T-cell (primary cell): ENCODE results near the gene HPCA. TPM values are rescaled to one million over a fixed set of nuclear protein-coding genes. Genes with fewer than 3 reads are reported as not detected.

ENCODE experiments used
- ATAC-seq, 4 experiments: fragments of 200-7000 bp in 3 of 4; fragments of 150-1000 bp in 1 of 4; cut with Tn5 transposase; replicated peaks in 1 of 4; 1 replicate in 3 of 4; 2 replicates in 1 of 4; pipeline ENCODE4 v1.10.0; 2021; ENCODE audit warnings: moderate library complexity in 3 of 4, mild to moderate bottlenecking in 2 of 4, moderate number of reproducible peaks in 1 of 4
- CTCF ChIA-PET, 2 donors: fragments of 300-600 bp; sonication (Branson Sonifier 250); formaldehyde crosslinking; loops; one replicate each; lab custom pipeline; 2022; ENCODE audit warnings: antibody characterized with exemption in 2 of 2; lab: Charles Lee
- POLR2A ChIA-PET, 2 donors: fragments of 300-600 bp; sonication (Branson Sonifier 250); formaldehyde crosslinking; loops; one replicate each; lab custom pipeline; 2022; ENCODE audit warnings: antibody characterized with exemption in 2 of 2; lab: Charles Lee
- DNase-seq, 35 experiments: peaks; one replicate each; pipeline versions ENCODE4 v3.0.0 to v3.0.0-alpha.2; 2013 to 2023
- H3K27ac ChIP-seq: one replicate; pipeline ENCODE4 v1.5.1; 2013; ENCODE audit warnings: low read length
- H3K27me3 ChIP-seq, 2 experiments: replicated peaks in 1 of 2; 1 replicate in 1 of 2; 2 replicates in 1 of 2; pipeline versions ENCODE4 v1.6.1 to v1.7.0; 2013; ENCODE audit warnings: low read length in 1 of 2, mixed read lengths in 1 of 2; ENCODE audit not compliant: control insufficient read depth in 2 of 2, insufficient read depth in 2 of 2; ENCODE audit errors: extremely low read depth in 1 of 2
- H3K36me3 ChIP-seq, 2 donors: 1 replicate in 1 of 2; 2 replicates in 1 of 2; pipeline versions ENCODE4 v1.6.1 to v1.7.0; 2013; ENCODE audit warnings: low read length in 1 of 2; ENCODE audit not compliant: control insufficient read depth in 2 of 2, insufficient read depth in 1 of 2; ENCODE audit errors: extremely low read depth in 1 of 2
- H3K4me1 ChIP-seq, 2 experiments: 1 replicate in 1 of 2; 2 replicates in 1 of 2; pipeline versions ENCODE4 v1.6.1 to v1.7.0; 2013; ENCODE audit warnings: low read length in 2 of 2, mixed read lengths in 1 of 2; ENCODE audit not compliant: insufficient read depth in 2 of 2, control insufficient read depth in 1 of 2; ENCODE audit errors: extremely low read depth in 1 of 2
- H3K4me3 ChIP-seq, 2 donors: 1 replicate in 1 of 2; 2 replicates in 1 of 2; pipeline versions ENCODE4 v1.5.1 to v1.7.0; 2013; ENCODE audit warnings: mild to moderate bottlenecking in 2 of 2, low read length in 1 of 2, moderate library complexity in 1 of 2; ENCODE audit not compliant: control insufficient read depth in 1 of 2; ENCODE audit errors: extremely low read depth in 1 of 2
- H3K9me3 ChIP-seq: 2 replicates; pipeline ENCODE4 v1.7.0; 2013
- H3K27ac Mint-ChIP-seq, 2 donors: one replicate each; pipeline ENCODE4 v1.8.0; 2020 to 2021; ENCODE audit warnings: mild to moderate bottlenecking in 2 of 2, mixed read lengths in 2 of 2
- H3K27me3 Mint-ChIP-seq, 2 donors: one replicate each; pipeline ENCODE4 v1.8.0; 2021 to 2022; ENCODE audit warnings: mixed read lengths in 2 of 2
- H3K36me3 Mint-ChIP-seq: one replicate; pipeline ENCODE4 v1.8.0; 2021; ENCODE audit warnings: mixed read lengths
- H3K4me1 Mint-ChIP-seq, 3 donors: one replicate each; pipeline ENCODE4 v1.8.0; 2020 to 2022; ENCODE audit warnings: mixed read lengths in 3 of 3, mild to moderate bottlenecking in 1 of 3
- H3K4me3 Mint-ChIP-seq, 3 donors: one replicate each; pipeline ENCODE4 v1.8.0; 2020 to 2022; ENCODE audit warnings: mild to moderate bottlenecking in 3 of 3, mixed read lengths in 3 of 3, moderate library complexity in 3 of 3
- H3K9me3 Mint-ChIP-seq, 3 donors: one replicate each; pipeline ENCODE4 v1.8.0; 2020 to 2022; ENCODE audit warnings: mixed read lengths in 3 of 3
- WGBS: methylation state at CpG from one replicate; pipeline ENCODE4 v1.1.5; 2013; ENCODE audit warnings: missing lambda C conversion rate; ENCODE audit not compliant: insufficient coverage; 5-methylcytosine and 5-hydroxymethylcytosine counted together
- total RNA-seq, 35 experiments: library from RNA in 6 of 35; stranded (reverse) in 6 of 35; fragments of 120-200 nt in 1 of 35; gene quantifications; one replicate each; pipeline versions ENCODE4 v1.2.1 to v1.2.4 and lab custom pipeline; 2013 to 2026

HPCA gene
- under 1 TPM in 2 of 5 donors, not detected in 3; 0.45 to 0.54 TPM for total RNA-seq
- total RNA-seq (2013): 0.18 TPM
- 0 to 0.46 (median 0) reads per million in 29 experiments for total RNA-seq (lab: John Stamatoyannopoulos, UW)

GRCh38 chr1:32886004-32886827 is at the start of gene HPCA:
TSS of gene HPCA (plus strand) at chr1:32886491. CDS start at chr1:32888899, 2,408 bp downstream.
- Histone ChIP-seq H3K4me1 (peaks cover 0 to 9% of the 10 kb centered on the region in 2 experiments), H3K27ac (no peak within 1 kb of the TSS), H3K36me3 (no peaks in the 10 kb centered on the region), H3K9me3 (no peaks in the 10 kb centered on the region), H3K4me3 (no peak within 1 kb of the TSS), H3K27me3 (peaks cover 8 to 84% of the 10 kb centered on the region in 2 experiments)
- 4% methylated on average over 53 of the region's 79 CpGs for WGBS
- Mint-ChIP-seq H3K27me3 (peaks cover 70 to 71% of the 10 kb centered on the region in 2 donors), H3K4me3 (peak within 1 kb of the TSS in 1 of 3 donors; percentile 65), H3K36me3 (no peaks in the 10 kb centered on the region), H3K27ac (no peak within 1 kb of the TSS), H3K9me3 (no peaks in the 10 kb centered on the region), H3K4me1 (peaks cover 1 to 10% (median 7%) of the 10 kb centered on the region in 3 donors)
- DNase-seq: peak in 19 of 35 experiments; percentile 8 to 52 (median 25)
- POLR2A ChIA-PET: no interaction called here
- ATAC-seq: peak in 3 of 4 experiments; percentile 53 to 86 (median 64)
- CTCF ChIA-PET: interaction anchor here in 1 of 2 donors (0.6 kb wide), 1 partner anchor 78 kb away, joined by 4 read pairs; no protein-coding TSS in a partner anchor

- Mint-ChIP-seq H3K27ac (no peak overlapping the region), H3K4me3 (no peak overlapping the region), H3K9me3 (no peaks in the 10 kb centered on the region), H3K27me3 (no peaks in the 10 kb centered on the region), H3K4me1 (no peaks in the 10 kb centered on the region), H3K36me3 (peaks cover 27% of the 10 kb centered on the region)
- whole genome bisulfite sequencing: no CpG with 5 or more reads among the region's 2 CpGs
- ATAC-seq (no peak), DNase-seq (no peak)
- H3K9me3 ChIP-seq: no peaks in the 10 kb centered on the region
- no peaks in the 10 kb centered on the region for H3K27me3 ChIP-seq
- ChIA-PET POLR2A (interaction anchor here in 1 of 2 donors (0.6 kb wide), 1 partner anchor 113 kb away, joined by 3 read pairs; no protein-coding TSS in a partner anchor), CTCF (no interaction called here)
- no peak overlapping the region for H3K4me3 ChIP-seq
- no peaks in the 10 kb centered on the region for H3K4me1 ChIP-seq
- no peak overlapping the region for H3K27ac ChIP-seq
- peaks cover 3 to 24% of the 10 kb centered on the region in 2 donors for H3K36me3 ChIP-seq
Measured at GRCh38 chr1:32848354-32849063, 37.8 kb upstream of the HPCA start.

GRCh38 chr1:32855861-32856617 is 30.3 kb upstream of the HPCA start:
- Histone ChIP-seq H3K4me1 (no peaks in the 10 kb centered on the region), H3K36me3 (peaks cover 2 to 65% of the 10 kb centered on the region in 2 donors), H3K9me3 (no peaks in the 10 kb centered on the region), H3K4me3 (no peak overlapping the region), H3K27me3 (no peaks in the 10 kb centered on the region), H3K27ac (no peak overlapping the region)
- ATAC-seq (no peak), DNase-seq (no peak)
- Mint-ChIP-seq H3K36me3 (peaks cover 54% of the 10 kb centered on the region), H3K27me3 (no peaks in the 10 kb centered on the region), H3K4me1 (no peaks in the 10 kb centered on the region), H3K4me3 (no peak overlapping the region), H3K9me3 (no peaks in the 10 kb centered on the region), H3K27ac (no peak overlapping the region)
- ChIA-PET CTCF (no interaction called here), POLR2A (no interaction called here)
- 97% methylated on average over 8 of the region's 13 CpGs for WGBS

GRCh38 chr1:32858136-32858535 is 28.2 kb upstream of the HPCA start:
- Mint-ChIP-seq H3K4me3 (no peak overlapping the region), H3K9me3 (no peaks in the 10 kb centered on the region), H3K4me1 (no peaks in the 10 kb centered on the region), H3K27ac (no peak overlapping the region), H3K27me3 (no peaks in the 10 kb centered on the region), H3K36me3 (peaks cover 62% of the 10 kb centered on the region)
- no peak for DNase-seq
- ChIA-PET POLR2A (no interaction called here), CTCF (interaction anchor here in 1 of 2 donors (0.7 kb wide), 1 partner anchor 9 kb away, joined by 3 read pairs; no protein-coding TSS in a partner anchor)
- H3K9me3 ChIP-seq: no peaks in the 10 kb centered on the region
- no peak overlapping the region for H3K4me3 ChIP-seq
- no peaks in the 10 kb centered on the region for H3K4me1 ChIP-seq
- peaks cover 6 to 68% of the 10 kb centered on the region in 2 donors for H3K36me3 ChIP-seq
- no peaks in the 10 kb centered on the region for H3K27me3 ChIP-seq
- no peak for ATAC-seq
- no peak overlapping the region for H3K27ac ChIP-seq
- WGBS: 92% methylated on average over 2 of the region's 2 CpGs

GRCh38 chr1:32858791-32859190 is 27.5 kb upstream of the HPCA start:
- peaks cover 6 to 65% of the 10 kb centered on the region in 2 donors for H3K36me3 ChIP-seq
- Mint-ChIP-seq H3K4me1 (no peaks in the 10 kb centered on the region), H3K9me3 (no peaks in the 10 kb centered on the region), H3K27ac (no peak overlapping the region), H3K27me3 (no peaks in the 10 kb centered on the region), H3K4me3 (no peak overlapping the region), H3K36me3 (peaks cover 56% of the 10 kb centered on the region)
- POLR2A ChIA-PET: no interaction called here
- 100% methylated on average over 5 of the region's 7 CpGs for WGBS
- ATAC-seq: no peak
- H3K27me3 ChIP-seq: no peaks in the 10 kb centered on the region
- no peak overlapping the region for H3K27ac ChIP-seq
- CTCF ChIA-PET: no interaction called here
- no peaks in the 10 kb centered on the region for H3K4me1 ChIP-seq
- H3K9me3 ChIP-seq: no peaks in the 10 kb centered on the region
- no peak overlapping the region for H3K4me3 ChIP-seq
- DNase-seq: no peak

- no peak overlapping the region for H3K4me3 Mint-ChIP-seq
- CTCF ChIA-PET: no interaction called here
Measured at GRCh38 chr1:32859915-32860314, 26.4 kb upstream of the HPCA start.

More at GRCh38 chr1:32859915-32860314, 26.4 kb upstream of the HPCA start:
- no peak overlapping the region for H3K27ac ChIP-seq
- POLR2A ChIA-PET: no interaction called here
- Mint-ChIP-seq H3K27me3 (no peaks in the 10 kb centered on the region), H3K27ac (no peak overlapping the region), H3K36me3 (peaks cover 56% of the 10 kb centered on the region), H3K4me1 (no peaks in the 10 kb centered on the region), H3K9me3 (no peaks in the 10 kb centered on the region)
- no peaks in the 10 kb centered on the region for H3K27me3 ChIP-seq
- DNase-seq (no peak), ATAC-seq (no peak)
- no peak overlapping the region for H3K4me3 ChIP-seq
- WGBS: no CpG with 5 or more reads among the region's 2 CpGs
- H3K9me3 ChIP-seq: no peaks in the 10 kb centered on the region
- peaks cover 6 to 56% of the 10 kb centered on the region in 2 donors for H3K36me3 ChIP-seq
- no peaks in the 10 kb centered on the region for H3K4me1 ChIP-seq
